Astrocyte of the hippocampus (primary cell): ENCODE results near the gene HSCB.
A peak's percentile ranks its signal among the peaks of the same experiment; 100 is the strongest.
"Not testable (repeated sequence)": the region's sequence is repeated elsewhere in the genome, so short reads cannot be mapped to it uniquely, and the experiment has no call there.

Experiments
- DNase-seq: peaks from one replicate; pipeline ENCODE4 v3.0.0; 2011; ENCODE audit warnings: low read depth, low spot score

Gene HSCB

DNA sequence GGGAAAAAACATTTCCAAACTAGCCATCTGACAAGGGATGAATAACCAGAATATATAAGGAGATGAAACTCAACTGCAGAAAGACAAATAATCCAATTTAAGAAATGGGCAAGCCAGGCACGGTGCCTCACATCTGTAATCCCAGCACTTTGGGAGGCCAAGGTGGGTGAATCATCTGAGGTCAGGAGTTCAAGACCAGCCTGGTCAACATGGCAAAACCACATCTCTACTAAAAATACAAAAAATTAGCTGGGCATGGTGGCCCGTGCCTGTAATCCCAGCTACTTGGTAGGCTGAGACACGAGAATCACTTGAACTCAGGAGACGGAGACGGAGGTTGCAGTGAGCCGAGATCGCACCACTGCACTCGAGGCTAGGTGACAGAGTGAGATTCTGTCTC is 3.0 kb upstream of the HSCB start:
- DNase-seq: not testable (repeated sequence)

DNA sequence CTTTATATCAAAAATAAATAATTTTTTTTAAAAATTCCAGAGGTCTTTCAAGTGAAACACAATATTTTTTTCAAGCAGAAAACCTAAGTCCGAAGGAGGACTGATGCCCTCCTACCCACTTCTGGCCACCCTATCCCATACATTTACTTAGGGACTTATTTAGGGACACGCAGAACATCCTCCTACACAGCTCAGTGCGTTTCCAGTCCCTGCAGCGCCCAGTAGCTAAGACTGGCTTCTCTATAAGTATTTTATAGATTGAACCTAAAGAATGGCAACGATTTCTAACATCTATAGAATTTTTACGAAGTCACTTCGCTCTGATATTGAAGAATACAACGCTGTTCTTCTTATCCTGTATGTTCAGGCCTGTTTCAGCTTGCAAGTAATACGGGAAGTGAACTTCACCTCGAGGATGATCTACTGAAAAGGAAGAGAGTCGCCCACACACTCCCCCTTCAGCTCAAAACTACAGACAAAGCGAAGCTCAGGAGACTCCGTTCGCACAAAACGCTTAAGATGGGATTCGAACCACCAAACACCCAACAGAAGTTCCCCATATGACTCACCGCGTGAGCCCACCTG is 547 bp upstream of the HSCB start:
- DNase-seq: no peak

DNA sequence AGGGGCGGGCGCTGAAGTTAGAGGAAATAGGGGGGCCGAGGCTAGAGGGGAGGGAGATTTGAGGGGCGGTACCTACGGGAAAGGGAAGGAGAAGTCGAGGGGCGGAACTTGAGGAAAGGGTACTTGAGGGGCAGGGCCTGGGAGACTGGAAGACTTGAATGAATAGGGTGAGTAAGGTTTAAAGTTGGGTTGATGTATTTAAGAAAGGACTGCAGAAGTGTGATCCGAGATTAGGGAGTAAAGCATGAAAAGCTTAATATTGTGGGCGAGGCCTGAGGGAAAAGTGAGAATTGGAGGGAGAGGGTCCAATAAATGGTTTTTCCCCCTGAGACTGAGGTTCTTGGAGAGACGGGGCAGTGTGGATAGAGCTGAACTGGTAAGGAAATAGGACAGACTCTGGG is 723 bp downstream of the HSCB start:
- no peak for DNase-seq

DNA sequence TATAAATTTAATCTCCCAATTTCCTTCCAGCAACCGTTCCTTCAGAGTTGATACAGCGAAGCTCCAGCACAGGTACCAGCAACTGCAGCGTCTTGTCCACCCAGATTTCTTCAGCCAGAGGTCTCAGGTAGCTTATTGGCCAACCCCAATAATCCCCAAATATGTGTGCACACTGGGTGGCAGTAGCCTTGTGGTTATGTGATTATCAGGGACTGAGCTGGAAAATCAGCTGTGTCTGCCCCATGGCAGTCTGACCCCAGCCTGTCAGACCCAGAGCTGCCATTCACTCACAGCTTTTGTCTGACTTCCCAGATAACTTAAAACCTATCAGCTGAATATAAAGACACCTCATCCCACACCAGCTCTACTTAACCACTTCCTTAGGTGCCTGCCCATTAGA is 2.0 kb downstream of the HSCB start:
- DNase-seq: no peak

DNA sequence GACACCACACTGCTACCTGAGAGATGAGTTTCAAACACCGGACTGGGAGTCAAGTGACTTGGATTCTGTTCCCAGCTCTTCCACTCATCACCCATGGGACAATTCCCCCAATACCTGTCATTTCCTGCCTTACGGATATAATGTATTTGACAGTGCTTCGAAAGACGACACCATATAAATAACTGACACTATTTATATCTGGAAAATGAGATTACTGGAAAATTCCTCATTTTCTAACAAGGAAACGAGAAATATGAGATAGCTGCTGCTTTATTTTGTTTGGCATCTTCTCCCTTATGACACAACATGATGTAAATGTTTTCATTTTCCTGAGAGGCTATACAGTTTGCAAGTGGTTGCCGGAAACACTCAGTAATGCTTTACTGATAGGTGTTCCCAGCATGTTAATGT is 8.6 kb downstream of the HSCB start:
- DNase-seq: peak; percentile 52

DNA sequence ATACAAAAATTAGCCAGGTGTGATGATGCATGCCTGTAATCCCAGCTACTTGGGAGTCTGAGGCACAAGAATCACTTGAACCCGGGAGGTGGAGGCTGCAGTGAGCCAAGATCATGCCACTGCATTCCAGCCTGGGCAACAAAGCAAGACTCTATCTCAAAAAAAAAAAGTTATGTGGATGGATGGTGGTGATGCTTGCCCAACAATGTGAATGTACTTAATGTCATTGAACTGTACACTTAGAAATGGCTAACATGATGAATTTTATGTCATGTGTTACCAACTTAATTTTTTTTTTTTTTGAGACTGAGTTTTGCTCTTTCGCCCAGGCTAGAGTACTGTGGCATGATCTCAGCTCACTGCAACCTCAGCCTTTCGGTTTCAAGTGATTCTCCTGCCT is 12.7 kb downstream of the HSCB start:
- DNase-seq: not testable (repeated sequence)

DNA sequence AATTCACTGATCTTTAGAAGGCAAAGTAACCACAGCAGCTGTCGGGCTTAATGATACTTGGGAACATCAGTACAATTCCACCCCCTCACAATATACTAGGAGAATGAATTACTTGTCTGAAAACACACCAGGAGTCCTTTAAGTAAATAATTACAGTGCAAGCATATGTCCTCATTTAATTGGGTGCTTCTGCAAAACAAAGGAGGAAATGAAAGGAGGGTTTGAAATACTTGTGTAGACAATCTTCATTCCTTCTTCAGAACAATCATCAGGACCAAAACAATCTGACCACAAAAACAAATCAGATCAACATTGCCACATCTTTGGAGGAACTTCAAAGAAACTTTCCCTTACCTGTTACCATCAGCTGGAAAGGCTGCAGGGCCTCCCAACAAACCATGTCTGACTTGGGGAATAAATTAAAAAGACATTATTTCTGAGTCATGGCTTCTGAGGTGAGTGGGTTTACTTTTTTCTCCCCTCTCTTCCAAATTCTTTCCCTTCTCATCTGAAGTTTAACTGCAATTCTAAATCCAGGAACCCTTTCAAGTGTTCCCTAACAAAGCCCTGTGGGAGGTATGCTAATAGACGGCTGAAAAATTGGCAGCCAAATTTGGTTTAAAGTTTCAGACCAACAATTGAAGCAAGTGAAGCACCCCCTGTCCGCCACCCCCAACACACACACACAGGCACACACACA is 18.2 kb downstream of the HSCB start:
- peak; percentile 40 for DNase-seq

DNA sequence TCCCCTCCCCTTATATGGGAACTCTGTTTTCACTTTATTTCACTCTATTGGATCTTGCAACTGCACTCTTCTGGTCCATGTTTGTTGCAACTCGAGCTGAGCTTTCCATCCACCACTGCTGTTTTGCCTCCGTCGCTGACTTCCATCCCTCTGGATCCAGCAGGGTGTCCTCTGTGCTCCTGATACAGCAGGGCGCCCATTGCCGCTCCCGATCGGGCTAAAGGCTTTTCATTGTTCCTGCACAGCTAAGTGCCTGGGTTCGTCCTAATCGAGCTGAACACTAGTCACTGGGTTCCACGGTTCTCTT is 19.6 kb downstream of the HSCB start:
- no peak for DNase-seq

DNA sequence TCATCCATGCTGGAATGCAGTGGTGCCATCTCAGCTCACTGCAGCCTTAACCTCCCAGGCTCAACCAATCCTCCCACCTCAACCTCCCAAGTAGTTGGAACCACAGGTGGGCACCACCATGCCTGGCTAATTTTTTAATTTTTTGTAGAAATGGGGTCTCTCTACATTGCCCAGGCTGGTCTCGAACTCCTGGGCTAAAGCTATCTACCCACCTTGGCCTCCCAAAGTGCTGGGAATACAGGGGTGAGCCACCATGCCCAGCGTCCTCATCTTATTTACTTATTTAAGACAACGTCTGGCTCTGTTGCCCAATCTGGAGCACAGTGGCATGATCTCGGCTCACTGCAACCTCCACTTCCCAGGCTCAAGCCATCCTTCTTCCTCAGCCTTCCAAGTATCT is 20.2 kb downstream of the HSCB start:
- not testable (repeated sequence) for DNase-seq

DNA sequence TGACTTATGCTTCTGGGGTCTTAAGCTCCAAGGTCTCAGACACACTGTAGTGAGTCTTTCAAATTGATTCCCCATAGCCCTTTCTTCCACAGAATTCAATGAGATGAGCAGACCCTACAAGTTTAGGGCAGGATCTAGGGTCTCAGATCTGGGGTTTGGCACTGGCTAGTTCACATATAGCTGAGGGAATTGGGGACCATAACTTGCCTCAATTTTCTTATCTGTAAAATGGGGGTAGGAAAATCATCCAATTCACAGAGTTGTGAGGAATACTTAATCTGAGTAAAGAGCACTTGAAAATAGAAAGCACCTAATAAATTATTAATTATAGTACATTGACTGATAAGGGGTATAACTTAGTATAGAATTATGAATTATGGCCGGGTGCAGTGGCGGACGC is 24.8 kb downstream of the HSCB start:
- DNase-seq: no peak

DNA sequence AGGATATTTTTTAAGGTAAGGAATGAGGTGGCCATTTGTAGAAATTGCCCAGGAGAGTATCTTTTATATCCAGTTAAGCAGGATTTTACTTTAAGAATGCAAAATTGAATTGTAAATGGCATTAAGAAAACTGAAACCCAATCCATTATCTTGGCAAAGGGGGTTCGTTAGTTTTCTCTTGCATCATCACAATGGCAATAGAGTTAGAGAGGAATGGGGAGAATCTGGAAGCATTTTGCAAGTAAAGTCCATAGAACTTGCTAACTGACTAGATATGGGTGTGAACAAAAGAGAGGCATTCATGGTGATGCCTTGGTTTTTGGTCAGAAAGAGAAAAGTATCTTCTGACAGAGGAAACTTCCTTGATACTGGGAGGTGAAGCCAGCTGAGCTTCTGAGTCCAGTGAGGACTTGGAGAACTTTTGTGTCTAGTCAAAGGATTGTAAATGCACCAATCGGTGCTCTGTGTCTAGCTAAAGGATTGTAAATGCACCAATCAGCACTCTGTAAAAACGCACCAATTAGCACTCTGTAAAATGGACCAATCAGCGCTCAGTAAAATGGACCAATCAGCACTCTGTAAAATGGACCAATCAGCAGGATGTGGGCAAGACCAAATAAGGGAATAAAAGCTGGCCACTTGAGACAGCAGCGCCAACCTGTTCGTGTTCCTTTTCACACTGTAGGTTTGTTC is 27.0 kb downstream of the HSCB start:
- no peak for DNase-seq

DNA sequence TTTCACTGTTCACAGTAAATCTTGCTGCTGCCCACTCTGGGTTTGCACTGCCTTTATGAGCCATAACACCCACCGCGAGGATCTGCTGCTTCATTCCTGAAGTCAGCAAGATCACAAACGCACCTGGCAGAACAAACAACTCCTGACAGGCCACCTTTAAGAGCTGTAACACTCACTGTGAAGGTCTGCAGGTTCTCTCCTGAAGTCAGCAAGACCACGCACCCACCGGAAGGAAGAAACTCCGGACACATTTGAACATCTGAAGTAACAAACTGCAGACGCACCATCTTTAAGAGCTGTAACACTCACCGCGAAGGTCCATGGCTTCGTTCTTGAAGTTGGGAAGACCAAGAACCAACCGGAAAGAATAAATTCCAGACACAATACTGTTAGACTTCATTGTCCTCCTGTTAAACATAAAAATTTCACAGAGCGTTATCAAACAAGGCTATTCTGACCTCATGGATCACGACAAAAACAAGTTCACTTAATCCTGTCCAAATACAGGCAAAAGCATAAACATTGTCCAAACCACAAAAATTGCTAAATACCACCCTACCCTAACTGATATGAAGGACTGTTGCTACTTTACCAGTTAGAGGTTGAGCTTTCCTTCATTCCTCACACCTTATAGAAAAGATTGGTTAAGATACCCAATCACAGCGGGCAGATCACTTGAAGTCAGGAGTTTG is 27.7 kb downstream of the HSCB start:
- no peak for DNase-seq

DNA sequence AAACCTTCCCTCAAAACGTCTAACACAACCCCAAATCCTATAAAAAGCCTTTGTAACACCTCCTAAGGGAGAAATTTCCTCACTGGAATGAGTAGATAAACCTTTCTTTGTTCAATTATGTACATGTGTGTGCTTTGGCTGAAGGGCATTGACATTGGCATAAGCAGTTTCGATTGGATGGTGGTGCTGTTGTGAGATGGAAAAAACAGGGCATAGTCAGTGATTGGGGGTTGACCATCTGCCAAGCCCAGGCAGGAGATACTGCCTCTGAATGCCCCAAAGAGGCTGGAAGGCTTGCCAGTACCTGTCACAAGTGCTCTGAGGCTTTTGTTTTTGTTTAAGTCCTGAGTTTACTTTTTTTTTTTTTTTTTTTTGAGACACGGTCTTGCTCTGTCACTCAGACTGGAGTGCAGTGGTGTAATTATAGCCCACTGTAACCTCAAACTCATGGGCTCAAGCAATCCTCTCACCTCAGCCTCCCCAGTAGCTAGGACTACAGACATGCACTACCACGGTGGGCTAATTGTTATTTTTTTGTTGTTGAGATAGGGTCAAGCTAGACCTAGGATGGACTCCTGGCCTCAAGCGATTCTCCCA is 29.5 kb downstream of the HSCB start:
- DNase-seq: peak; percentile 40

DNA sequence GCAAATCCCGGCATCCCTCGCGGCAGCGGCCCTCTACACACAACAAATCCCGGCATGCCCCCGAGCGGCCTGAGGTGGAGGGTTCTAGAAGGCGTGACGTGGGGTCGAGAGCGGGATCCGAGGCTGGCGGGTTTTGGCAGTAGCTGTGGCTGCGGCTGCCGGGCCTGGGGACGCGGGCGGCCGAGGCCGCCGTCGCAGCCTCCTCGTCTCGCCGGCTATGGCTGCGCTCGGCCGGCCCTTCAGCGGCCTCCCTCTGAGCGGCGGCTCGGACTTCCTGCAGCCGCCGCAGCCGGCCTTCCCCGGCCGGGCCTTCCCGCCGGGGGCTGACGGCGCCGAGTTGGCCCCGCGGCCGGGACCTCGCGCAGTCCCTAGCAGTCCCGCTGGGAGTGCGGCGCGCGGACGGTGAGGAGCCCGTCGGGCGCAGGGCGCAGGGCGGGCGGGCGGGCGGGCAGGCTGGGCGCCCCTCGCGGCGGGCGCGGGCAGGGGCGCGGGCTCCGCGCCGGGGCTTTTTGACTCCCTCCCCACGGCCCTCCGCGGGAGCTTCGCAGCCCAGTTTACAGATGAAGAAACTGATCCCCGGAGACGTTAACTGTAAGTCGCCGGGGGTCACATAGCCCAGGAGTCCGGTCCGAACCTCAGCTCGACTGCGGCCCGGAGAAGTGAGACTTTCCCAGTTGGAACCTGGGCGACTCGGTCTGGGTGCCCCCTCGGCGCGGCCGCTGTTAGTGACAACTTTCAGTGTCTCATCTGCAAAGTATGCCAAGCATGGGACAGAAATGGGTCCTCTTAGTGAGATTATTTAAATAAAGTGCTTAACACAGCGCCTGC is 31.0 kb downstream of the HSCB start, which contains the start of gene CCDC117:
CCDC117 (plus strand) TSS at position 63 of the 828 bp plus-strand sequence; CDS start at position 218, 155 bp downstream.
- peak; percentile 97 for DNase-seq

DNA sequence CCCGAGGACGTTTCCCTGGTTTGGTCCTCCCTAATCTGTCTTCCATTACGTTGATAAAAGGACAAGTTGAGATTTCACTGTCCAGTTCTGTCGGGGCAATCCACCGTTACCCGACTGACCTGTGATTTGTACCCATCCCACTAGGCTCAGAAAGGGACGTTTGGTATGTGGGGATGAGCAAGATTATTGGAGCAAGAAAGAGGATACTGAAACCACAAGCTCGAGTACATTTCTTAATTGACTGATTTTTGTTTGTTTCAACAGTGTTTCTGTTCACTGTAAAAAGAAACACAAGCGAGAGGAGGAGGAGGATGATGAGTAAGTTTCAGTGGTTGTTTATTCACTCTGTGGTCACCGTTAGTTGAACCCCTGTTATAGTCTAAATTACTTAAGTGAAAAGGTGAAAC is 31.6 kb downstream of the HSCB start:
- DNase-seq: no peak

DNA sequence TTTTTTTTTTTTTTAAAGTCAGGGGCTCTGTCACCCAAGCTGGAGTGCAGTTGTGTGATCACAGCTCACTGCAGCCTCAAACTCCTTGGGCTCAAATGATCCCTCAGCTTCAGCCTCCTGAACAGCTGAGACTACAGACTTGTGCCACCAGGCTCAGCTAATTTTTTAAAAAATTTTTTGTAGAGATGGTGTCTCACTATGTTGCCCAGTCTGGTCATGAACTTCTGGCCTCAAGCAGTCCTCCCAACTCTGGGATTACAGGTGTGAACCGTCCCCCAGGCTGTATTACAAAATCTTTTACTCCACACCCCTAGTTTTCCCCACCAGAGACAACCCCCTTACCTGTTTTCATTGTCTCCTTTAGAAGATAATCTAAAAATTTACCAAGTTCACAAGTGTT is 32.5 kb downstream of the HSCB start:
- no peak for DNase-seq

DNA sequence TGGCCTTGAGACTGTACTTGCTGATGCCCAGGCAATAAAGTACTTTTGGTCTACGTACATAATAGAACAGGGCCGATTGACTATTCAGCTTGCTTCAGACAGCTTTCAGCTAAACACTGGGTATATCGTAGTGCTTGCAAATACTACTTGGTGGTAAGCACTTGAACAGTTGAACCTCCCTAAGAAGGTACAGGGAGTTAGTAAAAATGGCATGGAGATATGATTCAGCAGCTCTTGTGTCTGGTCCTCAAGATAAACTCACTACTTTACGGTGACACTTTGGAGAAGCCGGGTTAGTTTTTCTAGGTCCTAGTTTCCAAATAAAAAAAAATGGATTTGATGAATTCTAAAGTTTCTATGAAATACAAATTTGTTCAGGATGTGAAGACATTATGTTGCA is 38.0 kb downstream of the HSCB start:
- no peak for DNase-seq

DNA sequence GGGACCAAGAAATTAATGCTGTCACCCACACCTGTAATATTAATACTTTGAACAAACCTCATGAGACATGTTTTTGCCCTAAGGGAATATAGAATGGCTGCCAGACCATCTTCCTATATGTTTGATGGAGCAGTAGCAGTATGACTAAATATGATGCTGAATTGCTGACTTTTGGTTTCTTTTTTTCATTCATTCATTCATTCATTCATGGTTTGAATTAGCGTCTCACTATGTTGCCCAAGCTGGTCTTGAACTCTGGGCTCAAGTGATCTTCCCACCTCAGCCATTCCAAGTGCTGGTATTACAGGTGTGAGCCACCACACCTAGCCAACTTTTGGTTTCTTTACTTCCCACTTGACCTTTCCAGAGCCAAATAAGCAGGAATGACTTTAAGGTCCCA is 38.5 kb downstream of the HSCB start:
- DNase-seq: no peak

DNA sequence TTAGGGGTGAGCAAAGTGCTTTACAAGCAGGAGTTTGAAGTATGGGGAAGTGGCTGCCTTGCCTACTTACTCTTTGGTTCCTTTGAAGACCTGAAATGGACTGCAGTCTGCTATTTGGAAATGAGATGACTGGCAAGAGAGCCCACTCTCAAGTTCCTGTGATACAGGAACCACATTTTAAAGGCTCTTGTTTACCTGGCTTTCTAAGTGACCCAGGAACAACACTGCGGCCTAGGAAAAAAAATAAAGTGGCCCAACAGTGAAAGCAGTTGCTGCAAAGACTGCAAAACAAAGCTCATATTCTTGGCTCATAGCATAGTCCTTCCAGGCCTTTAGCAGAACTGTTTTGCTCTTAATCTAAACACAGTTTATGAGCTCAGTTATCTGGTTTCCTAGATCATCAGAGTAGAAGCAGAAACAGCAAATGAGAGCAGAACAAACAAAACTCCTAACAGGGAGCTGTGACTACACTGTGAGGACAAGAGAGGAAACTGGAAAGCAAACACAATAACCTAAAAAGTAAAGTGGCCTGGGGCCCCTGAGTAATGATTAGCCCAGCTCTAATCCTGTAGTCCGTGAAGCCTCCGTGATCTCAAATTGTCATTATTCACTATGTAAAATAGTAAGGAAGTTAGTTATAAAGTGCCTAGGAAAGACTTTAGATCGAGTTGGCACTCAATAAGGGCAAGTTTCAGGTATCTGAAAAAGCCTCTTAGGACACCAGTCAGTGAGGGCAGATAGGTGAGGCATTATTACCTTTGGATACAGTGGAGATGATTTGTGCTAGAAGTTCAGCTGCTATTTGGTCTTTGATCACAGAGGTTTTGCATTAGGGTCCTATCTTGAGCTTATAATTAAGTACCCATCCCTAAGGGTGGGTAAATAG is 42.2 kb downstream of the HSCB start:
- no peak for DNase-seq

DNA sequence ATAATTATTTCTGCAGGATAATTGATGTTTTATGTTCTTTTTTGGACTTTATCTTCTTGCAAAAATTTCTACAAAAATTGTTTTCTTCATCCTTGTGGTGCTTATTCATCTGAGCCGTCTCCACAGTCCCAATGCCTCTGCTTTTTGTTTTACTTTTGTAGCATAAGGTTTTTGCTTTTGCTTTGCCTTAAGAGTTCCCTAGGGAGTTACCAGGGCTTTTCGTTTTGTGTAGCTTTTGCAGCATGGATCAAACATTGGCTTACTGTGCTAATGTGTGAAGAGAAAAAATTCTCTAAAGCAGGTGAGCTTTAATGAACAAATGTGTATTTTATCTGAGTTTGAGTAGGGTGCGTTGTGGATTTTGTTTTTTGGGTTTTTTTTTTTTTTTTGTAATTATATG is 46.8 kb downstream of the HSCB start:
- DNase-seq: no peak
